Left cardiac atrium (tissue), 4 donors: ENCODE measurements around the gene PIGU. TPM values are rescaled to one million over a fixed set of nuclear protein-coding genes. Genes with fewer than 3 reads are reported as not detected.
A peak's percentile ranks its signal among the peaks of the same experiment; 100 is the strongest.
"Not testable (repeated sequence)": the region's sequence is repeated elsewhere in the genome, so short reads cannot be mapped to it uniquely, and the experiment has no call there.

Experiments
- ATAC-seq, 2 donors: fragments of 200-7000 bp; cut with Tn5 transposase; one replicate each; pipeline ENCODE4 v1.9.1; 2020; ENCODE audit warnings: mild to moderate bottlenecking in 2 of 2, moderate library complexity in 2 of 2
- DNase-seq: peaks from one replicate; pipeline ENCODE4 v3.0.0-alpha.2; 2020
- intact Hi-C, 2 donors: fragments of 100-400 bp; cut with DNase I; formaldehyde crosslinking; loops; one replicate each; pipeline versions ENCODE4 v1.14.1 to v1.15.1; 2022 to 2023
- total RNA-seq, 2 donors: library from RNA; stranded (reverse); fragmentation: NEBNext Ultra II Directional; extraction: Animal tissue kit (Norgen Biotek cat#: 25700); gene quantifications; one replicate each; pipeline ENCODE4 v1.2.1, GENCODE V29; 2021
- donor health status: DM: no; HTN: yes; CAD: no.
- donor health status: DM: no; HTN: yes; CAD: no; lungs with severe emphysema.
- donor health status: DM: yes; HTN: yes; CAD: no.
- donor health status: Dilated cardiomyopathy.

The PIGU gene
- total RNA-seq, 2 donors from 2014 or later: 14.1 to 14.8 TPM

DNA sequence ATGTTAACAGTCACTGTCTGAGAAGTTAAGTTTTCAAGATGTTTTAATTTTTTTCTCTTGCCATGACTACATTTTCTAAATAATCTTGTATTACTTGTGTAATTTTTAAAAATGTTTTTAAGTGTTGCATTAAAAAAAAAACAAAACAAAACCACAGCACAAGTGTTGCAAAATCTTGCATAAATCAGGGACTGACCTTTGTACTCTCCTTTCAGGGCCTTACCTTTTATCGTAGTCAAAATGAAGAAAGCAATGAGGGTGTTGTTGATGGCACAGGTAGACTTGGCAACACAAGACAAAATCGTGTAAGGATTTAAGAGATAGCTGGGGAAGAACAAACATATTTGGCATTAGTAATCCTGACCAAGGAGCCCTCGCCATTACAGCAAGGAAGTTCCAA, 42.5 kb downstream of the PIGU start:
- no peak for ATAC-seq
- DNase-seq: no peak
- intact Hi-C loops: no loop called here

DNA sequence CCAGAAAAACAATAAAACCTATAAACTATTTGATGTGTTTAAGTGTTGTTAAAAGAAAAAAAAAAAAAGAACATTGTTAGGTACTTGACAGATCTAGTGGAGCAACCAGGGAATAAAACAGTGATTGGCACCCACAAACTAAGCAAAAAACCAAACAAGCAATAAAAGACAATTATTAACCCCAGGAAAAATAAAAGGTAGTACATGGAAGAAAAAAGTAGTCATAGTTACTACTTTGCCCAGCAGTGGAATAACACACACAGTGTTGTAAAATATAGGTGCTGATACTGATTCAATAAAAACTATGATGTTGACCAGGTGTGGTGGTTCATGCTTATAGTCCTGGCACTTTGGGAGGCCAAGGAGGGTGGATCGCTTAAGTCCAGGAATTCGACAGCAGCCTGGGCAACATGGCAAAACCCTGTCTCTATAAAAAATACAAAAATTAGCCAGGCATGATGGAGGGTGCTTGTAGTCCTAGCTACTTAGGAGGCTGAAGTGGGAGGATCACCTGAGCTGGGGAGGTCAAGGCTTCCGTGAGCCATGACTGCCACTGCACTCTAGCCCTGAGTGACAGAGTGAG, 43.9 kb downstream of the PIGU start:
- ATAC-seq: no peak
- DNase-seq: no peak
- intact Hi-C loops: no loop called here

DNA sequence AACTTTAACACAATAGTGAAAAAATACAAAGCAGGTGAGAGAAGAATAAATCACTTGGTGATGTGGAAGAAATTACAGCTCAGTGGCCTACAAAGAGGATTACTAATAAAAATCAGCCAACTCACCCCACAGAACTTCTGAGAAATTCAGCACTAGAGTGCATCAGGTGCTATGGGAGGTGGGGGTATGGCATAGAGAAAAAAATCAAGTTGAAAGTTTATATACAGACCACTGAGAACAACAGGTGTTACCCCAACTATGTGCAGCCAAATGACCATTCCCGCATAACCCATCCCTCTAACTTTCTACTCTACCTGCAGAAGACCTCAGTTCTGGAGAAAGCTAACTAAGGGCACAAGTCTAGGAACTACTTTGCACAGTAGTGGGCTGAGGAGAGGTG, 47.0 kb downstream of the PIGU start:
- ATAC-seq (no peak), DNase-seq (no peak)
- intact Hi-C loops: no loop called here

DNA sequence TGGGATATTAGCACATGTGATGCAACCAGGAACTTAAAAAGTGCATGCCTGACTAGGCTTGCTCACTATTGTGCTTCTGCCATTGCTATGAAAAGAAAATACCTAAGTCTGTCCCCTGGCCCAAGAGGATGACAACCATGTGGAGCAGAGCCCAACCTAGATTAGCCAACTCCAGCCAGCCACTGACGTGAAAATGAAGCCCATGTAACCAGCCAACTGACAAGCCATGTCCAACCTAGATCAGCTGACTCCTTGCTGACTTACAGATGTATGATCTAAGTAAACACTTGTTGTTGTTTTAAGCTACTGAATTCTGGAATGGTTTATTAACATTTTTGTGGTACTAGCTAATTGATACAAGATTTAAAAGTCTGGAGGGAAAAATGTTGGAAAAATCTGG, 47.5 kb downstream of the PIGU start:
- DNase-seq (peak; percentile 35), ATAC-seq (peak; percentile 41 to 76)
- intact Hi-C loops: no loop called here

DNA sequence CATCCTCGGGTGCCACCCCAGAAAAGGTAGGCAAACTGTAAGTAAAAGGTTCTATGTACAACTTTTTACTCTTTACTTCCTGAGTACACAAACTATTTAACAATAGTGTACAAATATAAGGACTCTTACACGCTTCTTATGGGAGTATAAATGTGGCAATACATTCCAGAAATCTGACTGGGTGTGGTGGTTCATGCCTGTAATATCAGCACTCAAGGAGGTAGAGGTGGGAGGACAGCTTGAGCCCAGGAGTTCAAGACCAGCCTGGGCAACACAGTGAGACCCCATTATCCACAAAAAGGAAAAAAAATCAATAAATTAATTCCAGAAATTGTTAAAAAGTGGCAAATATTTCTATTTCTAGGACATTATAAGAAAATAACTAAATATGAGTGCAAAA, 48.9 kb downstream of the PIGU start:
- no peak for ATAC-seq
- DNase-seq: no peak
- intact Hi-C loops: no loop called here

DNA sequence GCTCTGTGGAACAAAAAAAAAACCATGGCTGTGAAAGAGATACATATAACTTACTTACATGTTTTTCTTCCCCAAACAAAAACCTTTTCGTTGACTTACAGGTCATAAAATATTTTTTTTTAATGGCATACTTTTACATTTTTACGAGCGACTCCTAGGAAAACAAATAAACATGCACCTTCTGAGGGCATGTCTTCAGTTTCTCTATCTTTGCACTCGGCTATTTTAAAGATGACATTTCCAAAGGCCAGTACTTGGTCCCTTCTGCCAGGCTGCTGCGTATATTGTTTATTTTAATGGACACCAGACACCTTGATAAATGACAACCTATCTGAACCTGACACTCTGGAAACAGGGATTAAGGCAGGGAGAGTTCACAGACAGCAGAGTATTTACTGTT, 49.4 kb downstream of the PIGU start:
- intact Hi-C loops: no loop called here
- no peak for DNase-seq
- no peak for ATAC-seq

DNA sequence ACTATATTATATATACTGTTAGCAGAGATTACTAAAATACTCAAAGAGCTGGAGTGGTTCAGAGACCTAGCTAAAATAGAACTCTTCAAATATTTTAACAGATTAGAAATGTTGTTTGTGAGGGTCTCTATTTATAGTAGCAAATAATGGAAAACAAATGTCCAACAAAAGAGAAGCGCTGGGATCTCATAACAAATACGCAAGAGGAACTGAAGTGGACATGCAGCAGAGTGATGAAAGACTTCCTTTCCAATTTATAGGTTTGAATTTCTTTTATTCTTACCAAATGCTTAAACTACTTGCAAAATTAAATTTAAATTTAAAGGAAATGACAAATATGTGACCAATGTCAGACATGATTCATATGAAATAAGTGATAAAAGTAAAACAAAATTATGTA, 49.9 kb downstream of the PIGU start:
- DNase-seq (no peak), ATAC-seq (no peak)
- intact Hi-C loops: no loop called here

DNA sequence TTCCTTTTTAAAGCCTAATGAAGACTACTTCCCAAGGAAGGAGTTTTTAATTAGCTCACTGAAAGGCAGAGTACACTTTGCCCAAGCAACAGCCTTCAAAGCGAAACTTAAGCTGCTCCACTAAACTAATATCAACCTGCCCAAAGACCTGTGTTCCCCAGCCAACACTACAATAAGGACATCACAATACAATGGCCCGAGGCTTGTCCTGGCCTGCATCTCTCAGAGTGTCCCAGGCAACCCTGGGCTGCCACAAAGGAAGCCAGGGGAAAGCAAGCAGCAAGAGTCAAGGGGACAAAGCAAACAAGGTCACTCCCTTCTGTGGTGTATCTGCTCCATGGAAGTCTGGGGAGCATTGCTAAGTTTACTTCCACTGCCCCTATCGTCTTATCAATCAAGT, 52.3 kb downstream of the PIGU start:
- ATAC-seq (no peak), DNase-seq (no peak)
- intact Hi-C loops: no loop called here

DNA sequence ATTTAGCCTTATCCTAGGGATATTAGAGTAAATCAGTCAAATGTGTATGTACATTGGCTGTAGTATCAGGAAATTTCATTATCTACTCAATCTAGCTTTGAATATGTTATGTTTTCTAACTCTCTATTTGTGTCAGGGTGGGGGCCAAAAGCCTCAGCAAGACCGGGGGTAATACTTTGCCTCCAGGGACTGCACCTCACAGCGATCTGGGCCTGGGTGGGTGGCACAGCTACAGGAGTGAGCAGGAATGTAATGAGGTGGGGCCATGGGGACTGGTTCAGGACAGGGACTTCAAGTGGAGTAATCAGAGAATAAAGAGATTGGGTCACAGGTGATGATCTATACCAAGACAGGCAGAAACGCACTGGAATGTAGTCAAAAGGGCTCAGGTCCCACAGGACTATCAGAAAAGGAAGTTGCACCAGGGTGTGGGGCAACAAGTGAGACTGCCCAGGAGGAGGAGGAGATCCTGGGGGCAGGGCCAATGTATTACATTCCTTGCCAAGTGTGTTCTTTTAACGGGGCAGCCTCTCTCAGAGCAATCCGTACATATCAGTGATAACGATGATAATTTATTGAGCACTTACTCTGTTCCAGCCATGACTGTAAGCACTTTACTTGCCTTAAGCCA, 54.0 kb downstream of the PIGU start:
- DNase-seq (no peak), ATAC-seq (peak in 1 of 2 donors; percentile 67)
- intact Hi-C loops: no loop called here

DNA sequence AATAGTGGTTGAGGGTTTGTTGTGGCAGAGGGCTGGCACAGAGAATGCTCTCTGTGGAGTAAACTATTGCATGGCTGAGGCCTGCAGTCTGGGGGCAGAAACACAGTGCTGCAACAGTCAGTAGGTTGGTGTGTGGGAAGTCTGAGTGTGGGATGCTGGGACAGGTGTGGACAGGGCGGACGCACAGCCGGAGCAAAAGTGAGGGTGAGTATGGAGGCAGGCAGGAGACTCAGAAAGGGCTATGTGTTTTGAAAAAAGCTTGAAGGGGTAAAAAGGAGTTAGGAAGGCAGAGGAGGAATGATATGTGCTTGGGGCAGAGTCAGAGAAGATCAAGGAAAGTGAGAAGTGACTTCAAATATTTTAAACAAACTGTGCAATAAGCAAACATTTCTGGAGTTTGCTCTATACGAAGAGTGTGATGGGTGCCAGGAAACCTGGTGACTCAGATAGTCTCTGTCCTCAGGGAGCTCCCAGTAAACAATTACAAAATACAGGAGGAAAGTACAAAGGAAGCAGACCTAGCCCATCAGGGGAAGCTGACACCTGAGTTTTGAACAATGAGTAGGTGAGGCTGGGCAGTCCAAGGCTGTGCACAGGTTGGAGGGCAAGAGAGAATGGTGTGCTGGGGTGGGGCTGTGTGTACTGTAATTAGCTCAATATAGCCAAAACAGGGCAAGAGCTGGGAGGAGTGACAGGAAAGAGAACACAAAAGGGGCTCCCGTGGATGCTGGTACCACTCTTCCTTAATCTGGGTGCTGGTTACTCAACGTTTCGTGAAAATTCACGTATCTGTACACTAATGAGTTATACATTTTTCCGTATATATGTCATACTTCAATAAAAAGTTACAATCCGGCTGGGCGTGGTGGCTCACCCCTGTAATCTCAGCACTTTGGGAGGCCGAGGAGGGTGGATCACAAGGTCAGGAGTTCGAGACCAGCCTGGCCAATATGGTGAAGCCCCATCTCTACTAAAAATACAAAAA, 55.2 kb downstream of the PIGU start:
- ATAC-seq: no peak
- intact Hi-C loops: no loop called here
- DNase-seq: no peak

DNA sequence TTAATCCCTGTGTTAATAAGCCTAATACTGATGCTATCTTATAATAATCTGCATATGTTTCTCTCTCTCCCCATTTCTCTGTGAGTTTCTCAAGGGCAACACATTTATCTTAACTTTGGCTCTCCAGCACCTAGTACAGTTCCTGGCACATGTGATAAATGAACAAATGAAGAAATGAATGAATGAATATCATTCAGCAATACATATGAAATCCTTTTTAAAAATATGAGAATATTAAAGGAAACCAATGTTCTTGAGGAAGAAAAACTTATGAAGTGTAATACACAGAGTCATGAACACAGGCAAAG, 55.9 kb downstream of the PIGU start:
- no peak for DNase-seq
- intact Hi-C loops: no loop called here
- no peak for ATAC-seq

DNA sequence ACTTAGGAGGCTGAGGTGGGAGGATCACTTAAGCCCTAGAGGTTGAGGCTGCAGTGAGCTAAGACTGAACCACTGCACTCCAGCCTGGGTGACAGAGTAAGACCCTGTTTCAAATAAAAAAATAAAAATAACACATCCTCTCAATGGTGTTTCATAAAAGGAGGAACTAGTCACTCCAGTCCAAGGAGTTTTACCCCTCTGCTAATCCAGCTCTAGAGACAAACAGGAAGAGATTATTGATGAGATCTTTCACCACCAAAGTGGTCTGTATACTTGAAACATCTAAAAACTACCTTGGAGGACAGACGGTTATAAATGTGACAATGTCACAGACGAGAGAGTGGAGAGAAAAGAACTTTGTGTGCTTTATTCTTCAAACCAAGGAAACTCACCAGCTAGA, 58.2 kb downstream of the PIGU start:
- intact Hi-C loops: no loop called here
- no peak for DNase-seq
- ATAC-seq: no peak

DNA sequence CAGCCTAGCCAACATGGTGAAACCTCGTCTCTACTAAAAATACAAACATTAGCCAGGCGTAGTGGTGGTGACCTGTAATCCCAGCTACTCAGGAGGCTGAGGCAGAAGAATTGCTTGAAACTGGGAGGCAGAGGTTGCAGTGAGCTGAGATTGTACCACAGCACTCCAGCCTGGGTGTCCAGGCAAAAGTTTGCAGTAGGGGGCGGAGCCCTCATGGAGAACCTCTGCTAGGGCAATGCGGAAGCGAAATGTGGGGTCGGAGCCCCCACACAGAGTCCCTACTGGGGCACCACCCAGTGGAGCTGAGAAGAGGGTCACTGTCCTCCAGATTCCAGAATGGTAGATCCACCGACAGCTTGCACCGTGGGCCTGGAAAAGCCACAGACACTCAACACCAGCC, 60.0 kb downstream of the PIGU start:
- intact Hi-C loops, ATAC-seq, DNase-seq: not testable (repeated sequence)

DNA sequence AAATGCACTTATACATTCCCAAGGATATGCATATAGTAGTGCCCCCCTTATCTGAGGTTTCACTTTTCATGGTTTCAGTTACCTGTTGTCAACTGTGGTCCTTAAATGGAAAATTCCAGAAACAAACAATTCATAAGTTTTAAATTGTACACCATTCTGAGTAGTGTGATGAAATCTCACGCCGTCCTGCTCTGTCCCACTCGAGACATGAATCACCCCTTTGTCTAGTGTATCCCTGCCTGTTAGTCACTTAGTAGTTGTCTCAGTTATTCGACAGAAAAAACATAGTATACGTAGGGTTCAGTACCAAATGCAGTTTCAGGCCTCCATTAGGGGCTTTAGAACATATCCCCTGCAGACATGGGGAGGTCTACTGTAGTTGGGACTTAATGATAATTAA, 61.4 kb downstream of the PIGU start:
- intact Hi-C loops: no loop called here
- no peak for ATAC-seq
- no peak for DNase-seq

DNA sequence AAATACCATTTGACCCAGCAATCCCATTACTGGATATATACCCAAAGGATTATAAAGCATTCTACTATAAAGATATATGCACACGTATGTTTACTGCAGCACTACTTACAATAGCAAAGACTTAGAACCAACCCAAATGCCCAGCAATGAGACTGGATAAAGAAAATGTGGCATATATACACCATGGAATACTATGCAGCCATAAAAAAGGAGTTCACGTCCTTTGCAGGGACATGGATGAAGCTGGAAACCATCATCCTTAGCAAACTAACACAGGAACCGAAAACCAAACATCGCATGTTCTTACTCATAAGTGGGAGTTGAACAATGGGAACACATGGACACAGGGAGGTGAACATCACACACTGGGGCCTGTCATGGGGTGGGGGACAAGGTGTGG, 64.9 kb downstream of the PIGU start:
- intact Hi-C loops, DNase-seq, ATAC-seq: not testable (repeated sequence)

DNA sequence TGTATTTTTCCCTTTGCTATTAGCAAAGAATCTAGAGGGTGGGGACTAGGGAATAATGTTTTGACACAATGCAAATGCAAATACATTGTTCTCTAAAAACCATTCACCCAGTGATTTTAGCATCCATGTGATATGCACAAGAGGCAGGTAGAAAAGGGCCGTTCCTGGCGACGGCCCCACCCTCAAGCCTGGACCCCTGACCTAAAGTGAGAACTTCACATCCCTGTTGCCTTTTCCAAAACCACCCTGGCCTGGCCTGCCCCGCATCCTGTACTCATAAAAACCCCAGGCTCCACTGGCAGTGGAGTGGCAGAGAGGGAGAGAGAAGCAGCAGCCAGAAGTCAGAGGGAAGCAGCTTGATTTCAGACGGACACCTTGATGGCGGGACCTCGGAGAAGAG, 69.8 kb downstream of the PIGU start:
- intact Hi-C loops: no loop called here
- DNase-seq (no peak), ATAC-seq (no peak)

DNA sequence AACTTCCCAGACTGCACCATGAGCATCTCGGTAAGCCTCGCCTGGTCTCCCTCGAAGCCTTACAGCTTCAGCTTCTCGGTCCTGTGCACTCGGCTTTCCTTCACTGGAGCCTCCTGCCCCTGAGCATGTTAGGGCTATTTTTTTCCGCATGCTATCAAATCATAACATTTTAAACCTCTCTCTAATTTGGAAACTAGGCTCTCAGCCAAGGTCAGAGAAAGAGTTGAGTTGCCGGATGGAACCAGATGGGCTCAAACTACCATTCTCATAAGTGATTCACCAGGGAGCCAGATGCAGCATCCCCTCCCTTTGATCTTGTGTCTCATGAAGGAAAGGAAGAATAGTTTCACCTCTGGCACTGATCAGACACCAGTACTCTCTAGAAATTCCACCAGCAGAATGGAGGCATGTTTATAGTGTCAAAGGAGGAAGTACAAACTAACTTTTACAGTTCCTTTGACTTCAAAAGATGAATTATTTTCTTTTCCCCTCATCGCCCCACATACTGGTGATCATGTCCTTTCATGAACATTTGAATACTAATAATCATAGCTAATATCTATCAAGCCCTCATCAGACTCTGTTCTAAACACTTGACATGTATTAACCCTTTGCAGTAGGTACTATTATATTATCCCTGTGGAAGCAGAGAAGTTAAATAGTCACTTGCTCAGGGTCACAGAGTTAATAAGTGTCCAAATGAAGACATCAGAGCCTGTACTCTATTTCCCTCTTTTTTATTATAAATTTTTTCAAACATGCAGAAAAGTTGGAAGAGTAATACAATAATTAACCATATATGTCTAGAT, 71.7 kb downstream of the PIGU start:
- peak in 1 of 2 donors; percentile 46 for ATAC-seq
- intact Hi-C loops: no loop called here
- no peak for DNase-seq

DNA sequence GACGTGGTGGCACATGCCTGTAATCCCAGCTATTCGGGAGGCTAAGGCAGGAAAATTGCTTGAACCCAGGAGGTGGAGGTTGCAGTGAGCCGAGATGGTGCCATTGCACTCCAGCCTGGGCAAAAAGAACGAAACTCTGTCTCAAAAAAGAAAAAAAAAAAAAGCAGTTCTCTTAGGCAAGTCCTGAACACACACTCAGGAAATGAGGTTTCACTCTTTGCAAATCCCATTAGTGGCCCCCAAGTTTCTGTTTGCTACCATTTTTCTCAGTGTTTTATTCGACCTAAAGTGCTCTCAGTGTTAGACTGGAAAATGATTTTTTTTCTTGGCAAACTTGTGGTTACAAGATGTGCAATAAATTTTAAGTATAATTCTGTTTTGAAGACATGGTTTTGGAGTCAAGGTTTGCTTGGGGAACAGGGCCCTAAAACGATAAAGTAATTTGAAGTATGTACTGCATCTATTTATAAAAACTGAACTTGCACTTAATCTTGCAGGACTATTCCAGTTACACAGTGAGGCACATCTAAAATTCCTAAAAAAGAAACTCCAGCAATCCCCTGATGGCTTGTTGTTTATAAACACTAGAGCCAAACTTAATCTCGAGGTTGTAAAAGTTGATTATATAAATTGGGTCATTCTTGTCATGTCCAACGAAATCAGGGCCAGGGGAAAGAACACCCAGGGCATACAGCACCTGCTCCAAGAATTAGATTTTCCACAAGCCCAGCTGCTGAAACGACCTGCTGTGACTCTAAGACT, 75.8 kb downstream of the PIGU start:
- no peak for DNase-seq
- ATAC-seq: peak in 1 of 2 donors; percentile 57
- intact Hi-C loops: no loop called here
